GM23248 (cell line): ENCODE data around the gene MEIKIN. TPM values are rescaled to one million over a fixed set of nuclear protein-coding genes. Genes with fewer than 3 reads are reported as not detected.

ENCODE experiments used
- DNase-seq: peaks from one replicate; pipeline ENCODE4 v3.0.0-alpha.2; 2015
- H2AFZ ChIP-seq: fragments of 200-600 bp; sonication (generic); 2 replicates; pipeline ENCODE4 v1.6.1; 2016; ENCODE audit warnings: antibody characterized with exemption
- H3F3A ChIP-seq: fragments of 200-600 bp; sonication (generic); 2 replicates; pipeline ENCODE4 v1.6.1; 2016; ENCODE audit warnings: mild to moderate bottlenecking, antibody characterized with exemption, mixed run types; ENCODE audit not compliant: insufficient read depth
- H3K27ac ChIP-seq: fragments of 200-600 bp; sonication (generic); 2 replicates; pipeline ENCODE4 v1.5.1; 2016; ENCODE audit warnings: mild to moderate bottlenecking
- H3K27me3 ChIP-seq: fragments of 200-600 bp; sonication (generic); replicated peaks from 2 replicates; pipeline ENCODE4 v1.6.1; 2016; ENCODE audit warnings: mild to moderate bottlenecking; ENCODE audit not compliant: insufficient read depth
- H3K36me3 ChIP-seq: fragments of 200-600 bp; sonication (generic); 2 replicates; pipeline ENCODE4 v1.6.1; 2016; ENCODE audit warnings: low read depth, mild to moderate bottlenecking
- H3K4me1 ChIP-seq: fragments of 200-600 bp; sonication (generic); 2 replicates; pipeline ENCODE4 v1.6.1; 2016; ENCODE audit warnings: mild to moderate bottlenecking; ENCODE audit not compliant: insufficient read depth
- H3K4me2 ChIP-seq: fragments of 200-600 bp; sonication (generic); one replicate; pipeline ENCODE4 v1.6.1; 2016; ENCODE audit warnings: mild to moderate bottlenecking; ENCODE audit not compliant: unreplicated experiment
- H3K4me3 ChIP-seq: fragments of 200-600 bp; sonication (generic); 2 replicates; pipeline ENCODE4 v1.5.1; 2016; ENCODE audit warnings: mild to moderate bottlenecking
- H3K79me2 ChIP-seq: fragments of 200-600 bp; sonication (generic); 2 replicates; pipeline ENCODE4 v1.6.1; 2016; ENCODE audit warnings: mild to moderate bottlenecking; ENCODE audit not compliant: insufficient read depth
- H3K9ac ChIP-seq: fragments of 200-600 bp; sonication (generic); 2 replicates; pipeline ENCODE4 v1.6.1; 2016; ENCODE audit warnings: mild to moderate bottlenecking
- H3K9me2 ChIP-seq: fragments of 200-600 bp; sonication (generic); 2 replicates; pipeline ENCODE4 v1.6.1; 2016; ENCODE audit warnings: mixed run types, mild to moderate bottlenecking, moderate library complexity; ENCODE audit not compliant: insufficient read depth
- H3K9me3 ChIP-seq: fragments of 200-600 bp; sonication (generic); one replicate; pipeline ENCODE4 v1.6.1; 2017; ENCODE audit warnings: low read depth
- H4K20me1 ChIP-seq: fragments of 200-600 bp; sonication (generic); 2 replicates; pipeline ENCODE4 v1.6.0; 2016; ENCODE audit not compliant: insufficient read depth
- EZH2 ChIP-seq: fragments of 200-600 bp; sonication (generic); IDR thresholded peaks from 2 replicates; pipeline ENCODE4 v1.6.1; 2018; ENCODE audit warnings: antibody characterized with exemption, mild to moderate bottlenecking; ENCODE audit not compliant: insufficient read depth, poor library complexity, severe bottlenecking
- EZH2phosphoT487 ChIP-seq: fragments of 200-600 bp; sonication (generic); IDR thresholded peaks from 2 replicates; pipeline ENCODE4 v1.6.1; 2018; ENCODE audit warnings: antibody characterized with exemption, moderate library complexity, mild to moderate bottlenecking, low read depth; ENCODE audit not compliant: insufficient read depth
- WGBS, 2 experiments: methylation state at CpG; one replicate each; pipeline ENCODE4 v1.1.6; 2015 to 2017; ENCODE audit warnings: low lambda C conversion rate in 2 of 2, low coverage in 1 of 2; ENCODE audit errors: missing lambda C conversion rate in 2 of 2; 5-methylcytosine and 5-hydroxymethylcytosine counted together
- in situ Hi-C: fragments of 300-500 bp; cut with MboI; formaldehyde crosslinking; loops from 2 replicates; pipeline ENCODE4 v1.15.0; 2020
- polyA plus RNA-seq: library from polyadenylated mRNA; unstranded; fragments of >200 nt; fragmentation: Nextera tagmentation; extraction: Ambion mirVana; gene quantifications from 2 replicates; pipeline ENCODE4 v1.2.1, GENCODE V29; 2016
- total RNA-seq: library from RNA; depleted of rRNA; stranded (reverse); fragments of >200 nt; shearing (Covaris generic); gene quantifications from 2 replicates; pipeline ENCODE4 v1.2.3, GENCODE V29; 2014

Gene MEIKIN
- total and polyA plus RNA-seq, 2 experiments from 2014 or later = not detected

DNA sequence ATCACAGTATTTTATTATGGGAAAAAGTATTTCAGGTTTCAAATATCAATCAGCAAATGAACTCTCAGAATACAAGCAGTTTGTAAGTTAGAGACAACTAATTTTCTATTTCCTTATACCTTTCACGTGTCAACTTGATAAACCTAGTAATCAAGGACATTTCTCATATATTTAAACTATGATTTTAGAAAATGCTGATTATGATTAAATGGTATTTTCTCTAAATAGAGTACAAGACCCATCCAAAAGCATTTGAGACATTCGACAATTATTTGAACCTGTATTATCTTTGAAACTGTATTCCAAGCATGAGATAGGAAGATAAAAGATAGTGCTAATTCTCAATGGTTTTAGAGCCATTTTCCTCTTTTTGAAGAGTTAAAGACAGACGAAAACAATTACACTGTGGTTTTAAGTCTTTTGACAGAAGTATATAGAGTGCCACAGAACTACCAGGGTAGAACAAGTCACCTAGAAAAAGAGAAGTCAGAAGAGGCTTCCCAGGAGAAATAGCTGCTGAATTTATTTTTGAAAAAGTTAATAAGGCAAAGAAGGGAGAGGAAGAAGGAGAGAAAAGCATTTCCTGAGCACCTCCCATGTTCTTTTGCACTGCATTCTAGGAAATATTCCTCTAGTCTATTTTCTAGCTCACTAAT is 5.6 kb downstream of the MEIKIN start:
- Histone ChIP-seq H3K9me3 (no peaks in the 10 kb centered on the region), H3K4me1 (no peaks in the 10 kb centered on the region), H3F3A (no peaks in the 10 kb centered on the region), H4K20me1 (no peaks in the 10 kb centered on the region; the same call in 1 of the 2 replicates), H3K9me2 (no peaks in the 10 kb centered on the region), H3K4me3 (no peak overlapping the region), H3K79me2 (no peaks in the 10 kb centered on the region), H3K4me2 (no peak overlapping the region), H2AFZ (no peak overlapping the region), H3K9ac (no peak overlapping the region), H3K27me3 (no peaks in the 10 kb centered on the region), H3K36me3 (no peaks in the 10 kb centered on the region), H3K27ac (no peak overlapping the region)
- TF ChIP-seq EZH2phosphoT487 (no peak), EZH2 (no peak)
- DNase-seq = no peak
- 27% methylated on average over 3 of the region's 3 CpGs for WGBS, 2 experiments
- in situ Hi-C loops = no loop called here

DNA sequence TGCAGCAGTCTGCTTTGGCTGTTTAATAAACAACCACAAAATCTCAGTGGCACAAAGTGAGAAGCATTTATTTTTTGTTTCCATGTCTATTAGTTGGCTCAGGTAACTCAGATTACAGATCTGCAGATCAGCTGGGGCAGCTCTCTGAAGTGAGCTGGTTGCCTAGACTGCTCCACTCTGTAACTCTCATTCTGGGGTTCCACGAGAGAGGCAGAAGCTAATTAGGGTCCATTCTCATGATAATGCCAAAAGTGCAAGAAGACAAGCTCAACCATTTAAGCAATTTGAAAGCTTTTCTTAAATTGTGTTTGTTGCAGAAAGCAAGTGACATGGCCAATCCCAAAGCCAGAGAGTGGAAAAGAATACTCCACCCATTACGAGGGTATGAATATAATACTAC is 13.2 kb downstream of the MEIKIN start:
- H3K9me3 ChIP-seq = no peaks in the 10 kb centered on the region
- no peak for DNase-seq
- no peaks in the 10 kb centered on the region for H3K4me1 ChIP-seq
- in situ Hi-C loops = no loop called here
- H2AFZ ChIP-seq = no peak overlapping the region
- H4K20me1 ChIP-seq = no peaks in the 10 kb centered on the region; the same call in 1 of the 2 replicates
- H3K79me2 ChIP-seq = no peaks in the 10 kb centered on the region
- TF ChIP-seq EZH2 = no peak
- no peak for TF ChIP-seq EZH2phosphoT487
- WGBS, 2 experiments = 19 to 23% methylated on average over 2 of the region's 2 CpGs
- H3K4me2 ChIP-seq = no peak overlapping the region
- H3K4me3 ChIP-seq = no peak overlapping the region
- no peaks in the 10 kb centered on the region for H3K9me2 ChIP-seq
- no peak overlapping the region for H3K27ac ChIP-seq
- no peaks in the 10 kb centered on the region for H3K36me3 ChIP-seq
- H3F3A ChIP-seq = no peaks in the 10 kb centered on the region
- no peaks in the 10 kb centered on the region for H3K27me3 ChIP-seq
- H3K9ac ChIP-seq = no peak overlapping the region

DNA sequence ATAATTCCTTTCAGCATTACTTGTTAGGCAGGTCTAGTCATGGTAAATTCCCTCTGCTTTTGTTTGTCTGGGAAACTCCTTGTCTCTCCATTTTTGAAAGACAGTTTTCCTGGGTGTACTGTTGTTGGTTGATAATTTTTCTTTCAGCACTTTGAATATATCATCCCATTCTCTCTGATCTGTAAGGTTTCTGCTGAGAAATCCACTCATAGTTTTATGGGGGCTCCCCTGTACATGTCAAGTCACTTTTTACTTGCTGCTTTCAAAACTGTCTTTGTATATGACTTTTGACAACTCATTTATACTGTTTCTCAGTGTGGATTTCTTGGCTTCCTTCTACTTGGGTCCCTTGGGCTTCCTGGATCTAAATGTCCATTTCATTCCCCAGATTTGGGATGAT is 16.5 kb downstream of the MEIKIN start:
- DNase-seq = no peak
- Histone ChIP-seq H4K20me1 (no peaks in the 10 kb centered on the region), H3K4me3 (no peak overlapping the region), H3K4me1 (no peaks in the 10 kb centered on the region), H3K4me2 (no peak overlapping the region), H3K79me2 (no peaks in the 10 kb centered on the region), H3K9me2 (no peaks in the 10 kb centered on the region), H3K36me3 (no peaks in the 10 kb centered on the region), H3K9ac (no peak overlapping the region), H2AFZ (no peak overlapping the region), H3F3A (no peaks in the 10 kb centered on the region), H3K27ac (no peak overlapping the region), H3K27me3 (no peaks in the 10 kb centered on the region), H3K9me3 (no peaks in the 10 kb centered on the region)
- TF ChIP-seq EZH2 = no peak
- no peak for TF ChIP-seq EZH2phosphoT487
- in situ Hi-C loops = no loop called here

DNA sequence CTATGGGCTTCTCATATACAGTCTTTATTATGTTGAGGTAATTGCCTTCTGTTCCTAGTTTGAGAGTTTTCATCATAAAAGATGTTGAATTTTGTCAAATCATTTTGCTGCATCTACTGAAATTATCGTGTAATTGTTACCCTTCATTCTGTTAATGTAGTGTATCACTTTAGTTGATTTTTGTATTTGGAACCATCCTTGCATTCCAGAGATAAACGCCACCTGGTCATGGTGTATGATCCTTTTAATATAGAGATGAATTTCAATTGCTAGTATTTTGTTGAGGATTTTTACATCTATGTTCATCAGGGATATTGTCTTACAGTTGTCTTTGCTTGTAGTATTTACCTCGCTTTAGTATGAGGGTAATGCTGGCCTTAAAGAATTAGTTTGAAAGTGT is 19.3 kb downstream of the MEIKIN start:
- Histone ChIP-seq H3K4me1 (no peaks in the 10 kb centered on the region), H2AFZ (no peak overlapping the region), H3K27ac (no peak overlapping the region), H3K9ac (no peak overlapping the region), H3K4me3 (no peak overlapping the region), H3K9me3 (no peaks in the 10 kb centered on the region), H3K79me2 (no peaks in the 10 kb centered on the region), H3F3A (no peaks in the 10 kb centered on the region), H3K27me3 (no peaks in the 10 kb centered on the region), H4K20me1 (no peaks in the 10 kb centered on the region), H3K9me2 (no peaks in the 10 kb centered on the region), H3K4me2 (no peak overlapping the region), H3K36me3 (no peaks in the 10 kb centered on the region)
- no peak for TF ChIP-seq EZH2phosphoT487
- TF ChIP-seq EZH2 = no peak
- in situ Hi-C loops = no loop called here
- WGBS, 2 experiments = 36 to 44% methylated on average over 3 of the region's 3 CpGs
- no peak for DNase-seq

- Histone ChIP-seq H2AFZ (no peak overlapping the region), H3K27ac (no peak overlapping the region), H3K79me2 (no peaks in the 10 kb centered on the region), H3K27me3 (no peaks in the 10 kb centered on the region), H3K4me2 (no peak overlapping the region), H3K36me3 (no peaks in the 10 kb centered on the region), H3K9me2 (no peaks in the 10 kb centered on the region), H3K9ac (no peak overlapping the region), H3K9me3 (no peaks in the 10 kb centered on the region), H3K4me3 (no peak overlapping the region), H4K20me1 (no peaks in the 10 kb centered on the region), H3F3A (no peaks in the 10 kb centered on the region), H3K4me1 (no peaks in the 10 kb centered on the region)
- WGBS, 2 experiments = 7 to 16% methylated on average over 2 of the region's 2 CpGs
- in situ Hi-C loops = no loop called here
- TF ChIP-seq EZH2phosphoT487 (no peak), EZH2 (no peak)
- DNase-seq = no peak
Observed at GRCh38 chr5:131916481-131916880, 29.0 kb downstream of the MEIKIN start.
